Stimulated activated CD4-positive, alpha-beta T cell treated with anti-CD3 and anti-CD28 coated beads, Interleukin-15, amount 100 ng/mL, for 1 hour (primary cell): ENCODE results near the gene ASPN.
"Not testable (repeated sequence)": the region's sequence is repeated elsewhere in the genome, so short reads cannot be mapped to it uniquely, and the experiment has no call there.

Experiments used
- DNase-seq, 2 donors: peaks; one replicate each; pipeline ENCODE4 v3.0.0-alpha.2; 2020; ENCODE audit warnings: low read depth in 1 of 2, low spot score in 1 of 2

The ASPN gene

DNA sequence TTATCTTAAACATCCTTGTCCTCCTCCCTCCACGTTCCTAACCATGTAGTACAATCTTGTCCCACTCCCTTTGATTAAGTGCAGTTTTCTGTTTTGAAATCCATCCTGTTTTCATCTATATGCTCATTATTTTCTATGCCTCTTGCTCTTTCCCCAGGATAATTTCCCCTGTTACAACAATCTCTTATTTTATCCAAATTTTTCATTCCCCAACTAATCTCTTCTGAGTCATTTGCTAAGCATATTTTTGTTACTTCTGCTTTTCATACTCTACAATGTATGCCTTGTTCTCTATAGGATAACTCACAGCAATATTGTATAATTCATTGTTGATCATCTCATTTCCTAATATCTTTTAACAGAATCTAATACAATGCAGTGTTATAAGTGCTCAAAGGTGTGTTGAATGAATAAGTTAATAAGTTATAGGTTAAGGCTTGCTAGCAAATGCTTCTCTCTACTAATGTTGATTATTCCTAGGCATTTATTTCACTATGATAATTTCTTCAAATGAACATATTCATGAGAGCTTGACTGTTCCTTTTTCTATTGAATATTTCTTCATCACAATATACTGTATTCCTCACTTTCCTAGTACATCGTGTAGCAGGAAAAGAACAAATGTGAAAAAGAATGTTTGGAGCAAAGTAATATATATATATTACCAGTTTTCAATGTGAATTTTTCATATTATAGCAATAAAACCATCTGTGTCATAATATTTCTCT is 59.5 kb downstream of the ASPN start:
- no peak for DNase-seq

DNA sequence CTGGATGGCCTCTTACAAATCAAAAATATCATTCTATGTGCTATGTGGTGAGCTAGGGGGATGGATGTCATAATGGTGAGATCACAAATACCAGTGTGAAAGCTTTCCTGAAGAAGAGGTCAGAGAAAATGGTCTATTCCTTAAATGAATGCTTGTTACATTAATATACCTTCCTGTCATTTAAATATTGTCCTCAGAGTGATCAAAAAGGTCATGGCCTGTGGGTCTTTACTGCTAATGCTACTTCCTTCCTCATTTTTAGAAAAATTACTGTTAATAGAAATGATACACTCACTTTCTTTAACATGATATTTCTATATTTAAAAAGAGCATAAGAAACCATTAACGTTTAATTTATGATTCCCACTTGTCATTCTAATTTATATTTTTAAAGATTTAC is 67.7 kb downstream of the ASPN start:
- DNase-seq: no peak

DNA sequence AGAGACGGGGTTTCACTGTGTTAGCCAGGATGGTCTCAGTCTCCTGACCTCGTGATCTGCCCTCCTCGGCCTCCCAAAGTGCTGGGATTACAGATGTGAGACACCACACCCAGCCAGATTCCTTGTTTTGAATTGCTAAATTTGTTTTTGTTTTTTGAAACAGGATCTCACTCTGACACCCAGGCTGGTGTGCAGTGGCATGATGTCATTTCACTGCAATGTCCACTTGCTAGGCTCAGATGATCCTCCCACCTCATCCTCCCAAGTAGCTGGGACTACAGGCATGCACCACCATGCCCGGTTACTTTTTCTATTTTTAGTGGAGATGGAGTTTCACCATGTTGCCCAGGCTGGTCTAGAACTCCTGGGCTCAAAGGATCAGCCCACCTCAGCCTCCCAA is 71.1 kb downstream of the ASPN start:
- not testable (repeated sequence) for DNase-seq

DNA sequence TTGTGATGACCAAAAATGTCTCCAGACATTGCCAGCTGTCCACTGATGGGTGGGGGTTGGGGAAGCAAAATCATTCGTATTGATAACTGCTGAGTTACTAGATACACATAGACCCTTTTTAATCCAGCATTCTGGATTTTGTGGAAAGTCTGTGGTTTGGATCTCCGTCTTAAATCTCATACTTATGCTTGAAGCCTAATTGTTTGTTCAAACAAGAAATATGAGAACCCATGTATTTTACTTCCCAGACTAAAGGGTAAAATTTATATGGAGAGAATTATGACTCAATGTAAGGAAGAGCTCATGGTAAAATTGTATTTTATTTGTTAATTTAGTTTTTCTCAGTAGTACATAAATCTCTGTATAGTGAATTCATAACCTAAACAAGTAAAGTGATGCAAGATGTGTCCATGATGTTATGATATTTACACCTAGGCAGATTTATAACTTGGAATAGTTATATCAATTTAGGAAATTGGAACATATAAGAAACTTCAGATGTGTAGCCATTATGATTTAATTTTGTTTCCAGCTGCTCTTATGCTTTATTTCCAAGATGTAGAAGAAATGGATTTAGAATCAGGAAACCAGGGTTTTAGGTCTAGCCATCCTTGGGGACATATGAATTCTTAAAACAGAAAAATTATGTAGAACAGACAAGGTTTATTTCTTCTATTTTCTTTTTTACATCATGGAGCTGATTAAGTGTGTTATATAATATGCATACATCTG is 73.4 kb downstream of the ASPN start:
- no peak for DNase-seq

DNA sequence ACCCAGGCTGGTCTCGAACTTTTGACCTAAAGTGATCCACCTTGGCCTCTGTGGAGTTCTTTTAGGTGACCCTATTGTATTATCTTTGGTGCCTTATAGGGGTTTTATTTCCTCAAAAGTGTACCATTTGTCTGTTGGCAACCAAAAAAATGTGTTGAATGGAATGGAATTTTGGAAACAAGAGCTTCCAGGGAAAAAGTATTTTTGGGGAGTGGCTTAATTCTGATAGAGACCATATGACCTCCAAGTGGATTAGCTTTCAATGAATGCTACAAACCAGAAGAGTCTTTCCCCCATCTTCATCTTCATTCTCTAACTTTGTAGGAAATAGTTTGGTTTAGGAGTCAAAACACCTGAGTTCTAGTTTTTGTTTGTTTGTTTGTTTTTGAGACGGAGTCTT is 74.5 kb downstream of the ASPN start:
- DNase-seq: no peak

DNA sequence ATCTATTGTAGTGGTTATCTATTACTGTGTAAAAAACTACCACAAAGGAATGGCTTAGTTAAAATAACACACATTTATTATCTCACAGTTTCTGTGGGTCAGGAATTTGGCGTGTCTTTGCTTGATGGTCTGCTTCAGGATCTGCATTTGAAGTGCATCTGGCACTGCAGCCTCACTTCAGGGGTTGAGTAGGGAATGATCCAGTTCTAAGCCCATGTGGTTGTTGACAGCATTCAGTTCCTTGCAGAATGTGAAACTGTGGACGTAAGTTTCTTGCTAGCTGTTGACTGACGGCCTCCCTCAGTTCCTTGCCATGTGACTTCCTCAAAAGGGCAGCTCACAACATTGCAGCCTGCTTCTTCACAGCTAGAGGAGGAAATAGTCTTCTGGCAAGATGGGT is 75.8 kb downstream of the ASPN start:
- no peak for DNase-seq
